GM12878 (cell line): ENCODE data around the gene RMDN3. TPM values are rescaled to one million over a fixed set of nuclear protein-coding genes. Genes with fewer than 3 reads are reported as not detected.

Source experiments
- ATAC-seq: fragments of 200-7000 bp; cut with Tn5 transposase; 3 replicates; pipeline ENCODE4 v1.9.1; 2020; ENCODE audit warnings: mild to moderate bottlenecking, moderate library complexity
- BruUV-seq: library from RNA; stranded (reverse); fragments of 400-500 nt; replicated peaks from 2 replicates; lab custom pipeline; 2021; lab: Mats Ljungman, UMichigan
- CTCF ChIA-PET: fragments of 300-600 bp; sonication (Branson Sonifier 250); formaldehyde crosslinking; extraction: SDS; loops from one replicate; lab custom pipeline; 2021; ENCODE audit warnings: inconsistent platforms; lab: Yijun Ruan, JAX
- POLR2A ChIA-PET: fragments of 350-600 bp; formaldehyde crosslinking; extraction: SDS; loops from one replicate; lab custom pipeline; 2021; ENCODE audit warnings: inconsistent platforms; lab: Charles Lee
- RAD21 ChIA-PET: fragments of 300-600 bp; sonication (Branson Sonifier 250); formaldehyde crosslinking; loops from one replicate; lab custom pipeline; 2023; ENCODE audit warnings: antibody characterized with exemption; ENCODE audit not compliant: unreplicated experiment; lab: Charles Lee
- SMC1A ChIA-PET: fragments of 300-600 bp; sonication (Branson Sonifier 250); formaldehyde crosslinking; loops from one replicate; lab custom pipeline; 2023; ENCODE audit not compliant: unreplicated experiment, uncharacterized antibody; lab: Charles Lee
- DNase-seq: peaks from one replicate; pipeline ENCODE4 v3.0.0-alpha.2; 2011; ENCODE audit warnings: low read depth, low spot score
- FAIRE-seq: peaks from 3 replicates; lab custom pipeline; 2011; peaks lifted over from hg19 to GRCh38; lab: Jason Lieb, UNC
- H2AFZ ChIP-seq: 2 replicates; pipeline ENCODE4 v1.6.0; 2011; ENCODE audit warnings: low read depth, low read length, control low read depth; ENCODE audit not compliant: control insufficient read depth
- H3K27ac ChIP-seq: 2 replicates; pipeline ENCODE4 v1.5.1; 2011; ENCODE audit warnings: control low read depth; ENCODE audit not compliant: control insufficient read depth, insufficient read depth
- H3K27me3 ChIP-seq, 2 experiments: replicated peaks in 1 of 2; 2 replicates each; pipeline versions ENCODE4 v1.6.0 to v1.6.1; 2011; ENCODE audit warnings: low read length in 1 of 2; ENCODE audit not compliant: control insufficient read depth in 2 of 2, insufficient read depth in 2 of 2
- H3K36me3 ChIP-seq, 2 experiments: 2 replicates each; pipeline ENCODE4 v1.5.1; 2011; ENCODE audit warnings: low read length in 1 of 2; ENCODE audit not compliant: control insufficient read depth in 2 of 2, insufficient read depth in 2 of 2
- H3K4me1 ChIP-seq: 2 replicates; pipeline ENCODE4 v1.6.1; 2011; ENCODE audit warnings: mild to moderate bottlenecking, low read length, moderate library complexity, mixed read lengths; ENCODE audit not compliant: control insufficient read depth, insufficient read depth
- H3K4me2 ChIP-seq: 2 replicates; pipeline ENCODE4 v1.6.0; 2011; ENCODE audit warnings: control low read depth; ENCODE audit not compliant: control insufficient read depth, insufficient read depth
- H3K4me3 ChIP-seq: fragments of 200-600 bp; sonication (generic); 2 replicates; pipeline ENCODE4 v1.5.1; 2016
- H3K79me2 ChIP-seq: 2 replicates; pipeline ENCODE4 v1.6.0; 2011; ENCODE audit warnings: low read length; ENCODE audit not compliant: control insufficient read depth, insufficient read depth
- H3K9ac ChIP-seq: 2 replicates; pipeline ENCODE4 v1.8.0; 2011; ENCODE audit warnings: low read length, control low read depth, mixed read lengths; ENCODE audit not compliant: control insufficient read depth, insufficient read depth
- H3K9me3 ChIP-seq: replicated peaks from 3 replicates; pipeline ENCODE4 v1.5.1; 2011; ENCODE audit warnings: mild to moderate bottlenecking, low read length; ENCODE audit not compliant: control insufficient read depth, insufficient read depth
- H4K20me1 ChIP-seq: 2 replicates; pipeline ENCODE4 v1.6.0; 2011; ENCODE audit not compliant: control insufficient read depth, insufficient read depth
- FOS ChIP-seq: IDR thresholded peaks from 3 replicates; pipeline ENCODE4 v1.6.1; 2011; ENCODE audit warnings: borderline replicate concordance; ENCODE audit not compliant: insufficient read length; ENCODE audit errors: extremely low read depth
- HDAC6 ChIP-seq: fragments of 200-600 bp; sonication (generic); IDR thresholded peaks from one replicate; pipeline ENCODE4 v1.8.0; 2017; ENCODE audit warnings: antibody characterized with exemption; ENCODE audit not compliant: unreplicated experiment
- HDGF ChIP-seq: fragments of 450-650 bp; IDR thresholded peaks from 2 replicates; pipeline ENCODE4 v1.6.1; 2016; ENCODE audit warnings: antibody characterized with exemption
- IRF4 ChIP-seq: IDR thresholded peaks from 2 replicates; pipeline ENCODE4 v1.6.1; 2011; ENCODE audit warnings: low read depth, low read length
- MTA3 ChIP-seq: IDR thresholded peaks from 2 replicates; pipeline ENCODE4 v1.6.1; 2012; ENCODE audit warnings: low read length, inconsistent platforms, borderline replicate concordance
- NBN ChIP-seq: fragments of 450-650 bp; IDR thresholded peaks from 2 replicates; pipeline ENCODE4 v1.6.1; 2016
- NFYA ChIP-seq: IDR thresholded peaks from 2 replicates; pipeline ENCODE4 v1.6.1; 2011; ENCODE audit warnings: low read depth, mild to moderate bottlenecking, low read length, improper control_type of control experiment, borderline replicate concordance
- RELA ChIP-seq: fragments of 450-650 bp; IDR thresholded peaks from 2 replicates; pipeline ENCODE4 v1.8.0; 2014; ENCODE audit warnings: borderline replicate concordance; ENCODE audit not compliant: partially characterized antibody
- SIN3A ChIP-seq: IDR thresholded peaks from 2 replicates; pipeline ENCODE4 v1.6.1; 2012; ENCODE audit warnings: low read depth, low read length, improper control_type of control experiment
- SMAD5 ChIP-seq: IDR thresholded peaks from 2 replicates; pipeline ENCODE4 v1.6.1; 2016; ENCODE audit warnings: antibody characterized with exemption, low read depth
- YY1 ChIP-seq: IDR thresholded peaks from 2 replicates; pipeline ENCODE4 v1.6.1; 2011; ENCODE audit warnings: low read depth, mild to moderate bottlenecking, low read length
- WGBS: methylation state at CpG from one replicate; pipeline ENCODE4 v1.1.6; 2016; ENCODE audit warnings: low lambda C conversion rate; ENCODE audit not compliant: insufficient replicate concordance, insufficient coverage; ENCODE audit errors: missing lambda C conversion rate; 5-methylcytosine and 5-hydroxymethylcytosine counted together
- in situ Hi-C: fragments of 300-500 bp; cut with MboI; formaldehyde crosslinking; loops from 9 replicates; pipeline ENCODE4 v1.14.3; 2018; ENCODE audit warnings: mixed read lengths
- intact Hi-C: fragments of 100-400 bp; cut with micrococcal nuclease; formaldehyde crosslinking; loops from one replicate; pipeline ENCODE4 v1.14.2; 2022; ENCODE audit not compliant: unreplicated experiment
- polyA plus RNA-seq, 11 experiments: library from polyadenylated mRNA; depleted of rRNA in 4 of 11; unstranded in 6 of 11; stranded (reverse) in 5 of 11; fragments of >200 nt; fragmentation: Nextera tagmentation in 4 of 11; fragmentation: Illumina TruSeq in 1 of 11; extraction: Ambion mirVana in 4 of 11; extraction: Trizol in 1 of 11; gene quantifications; 1 replicate in 1 of 11; 2 replicates in 10 of 11; pipeline versions ENCODE4 v1.2.1 to v1.2.3, GENCODE V29; 2011 to 2016; ENCODE audit warnings: inconsistent platforms in 2 of 11, missing spikeins in 2 of 11, low read depth in 1 of 11
- total RNA-seq, 4 experiments: library from RNA; depleted of rRNA in 3 of 4; stranded (reverse); fragments of >200 nt in 3 of 4; fragmentation: Illumina TruSeq in 1 of 4; extraction: Trizol in 1 of 4; gene quantifications; 2 replicates each; pipeline versions ENCODE4 v1.2.1 to v1.2.3, GENCODE V29; 2013 to 2021
- TF ChIP-seq, protein P1 (sequence below): fragments of 450-650 bp; formaldehyde crosslinking; IDR thresholded peaks from 2 replicates; pipeline ENCODE4 v1.5.0; 2022; ENCODE audit warnings: mild to moderate bottlenecking, missing genetic modification characterization
- TF ChIP-seq, protein P2 (sequence below): IDR thresholded peaks from 2 replicates; pipeline ENCODE4 v1.6.1; 2011; ENCODE audit warnings: borderline replicate concordance, low read depth, mild to moderate bottlenecking, moderate library complexity, mixed read lengths, low read length; ENCODE audit not compliant: insufficient read depth; ENCODE audit errors: extremely low read length
- TF ChIP-seq, protein P3 (sequence below): fragments of 450-650 bp; IDR thresholded peaks from 2 replicates; pipeline ENCODE4 v1.6.1; 2017; ENCODE audit warnings: low read depth, mild to moderate bottlenecking, moderate library complexity
- TF ChIP-seq, protein P4 (sequence below): IDR thresholded peaks from 2 replicates; pipeline ENCODE4 v1.6.1; 2012; ENCODE audit warnings: low read depth, low read length, improper control_type of control experiment

Gene RMDN3
- total and polyA plus RNA-seq, 10 of the 15 experiments (the other 5 are each of a cell fraction or from before 2014, with no cell fraction given) = 5.7 to 44.4 (median 20.3) TPM

DNA sequence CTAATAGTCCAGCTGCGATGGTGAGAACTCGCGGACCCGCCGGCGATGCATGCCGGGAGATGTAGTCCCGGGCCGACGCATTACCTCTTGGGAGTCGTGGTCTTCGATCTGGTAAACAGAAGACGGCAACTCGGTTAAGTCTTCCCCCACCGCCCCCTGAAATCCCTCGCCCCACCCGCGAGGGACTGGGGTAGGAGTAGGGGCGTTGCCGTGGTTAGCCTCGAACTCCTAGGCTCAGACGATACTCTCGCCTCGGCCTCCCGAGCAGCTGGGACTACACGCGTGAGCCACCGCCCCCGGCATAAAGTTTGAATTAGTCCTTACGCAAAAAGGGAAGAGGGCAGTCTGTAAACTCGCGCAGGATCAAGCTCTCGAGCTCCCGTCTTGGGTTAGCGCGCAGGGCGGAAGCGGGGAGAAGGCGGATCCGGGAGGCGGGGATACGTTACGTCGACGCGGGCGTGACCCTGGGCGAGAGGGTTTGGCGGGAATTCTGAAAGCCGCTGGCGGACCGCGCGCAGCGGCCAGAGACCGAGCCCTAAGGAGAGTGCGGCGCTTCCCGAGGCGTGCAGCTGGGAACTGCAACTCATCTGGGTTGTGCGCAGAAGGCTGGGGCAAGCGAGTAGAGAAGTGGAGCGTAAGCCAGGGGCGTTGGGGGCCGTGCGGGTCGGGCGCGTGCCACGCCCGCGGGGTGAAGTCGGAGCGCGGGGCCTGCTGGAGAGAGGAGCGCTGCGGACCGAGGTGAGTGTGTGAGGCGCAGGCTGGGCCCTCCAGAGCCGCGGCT lies 60.2 kb downstream of the RMDN3 start, which contains the start of gene RAD51:
Gene RAD51, plus strand, starts transcription at position 487 of the 781 bp plus-strand sequence. CDS start 3,585 bp downstream, outside the sequence.
- ATAC-seq (peak; percentile 95), DNase-seq (peak; percentile 84), FAIRE-seq (peak; percentile 47)
- CTCF ChIA-PET = interaction anchor here (0.7 to 3.1 kb wide), 21 partner anchors 8 to 200 kb away, joined by 3 to 20 read pairs (median 4); partner anchors contain the start of genes C15orf62 and VPS18
- under 1% methylated on average over 81 of the region's 81 CpGs for WGBS
- in situ Hi-C loops = loop anchor here (5.0 kb wide), 1 partner anchor 57 kb away; no protein-coding TSS in a partner anchor
- Histone ChIP-seq H3K27me3 (no peaks in the 10 kb centered on the region), H3K27ac (peak within 1 kb of the TSS; percentile 86), H3K9me3 (no peaks in the 10 kb centered on the region), H4K20me1 (no peaks in the 10 kb centered on the region), H2AFZ (peak within 1 kb of the TSS; percentile 88), H3K9ac (peak within 1 kb of the TSS; percentile 85), H3K36me3 (peaks cover 0 to 5% of the 10 kb centered on the region in 2 experiments; a peak in 3 of 4 replicates), H3K4me2 (peak within 1 kb of the TSS; percentile 65), H3K4me1 (peaks cover 2% of the 10 kb centered on the region), H3K4me3 (peak within 1 kb of the TSS; percentile 96), H3K79me2 (peaks cover 26% of the 10 kb centered on the region)
- intact Hi-C loops = loop anchor here (1.0 to 5.0 kb wide), 3 partner anchors 60 to 197 kb away; partner anchors contain the start of genes KNL1, RMDN3 and VPS18
- no TSS peak for BruUV-seq
- RAD21 ChIA-PET = interaction anchor here (0.6 to 2.0 kb wide), 17 partner anchors 8 to 254 kb away, joined by 3 to 11 read pairs (median 6); partner anchors contain the start of genes BAHD1, CCDC32 and RPUSD2
- SMC1A ChIA-PET = interaction anchor here (0.5 to 2.5 kb wide), 29 partner anchors 8 to 297 kb away, joined by 3 to 14 read pairs (median 4); partner anchors contain the start of genes C15orf62, DNAJC17, GCHFR and VPS18
- POLR2A ChIA-PET = interaction anchor here (0.6 to 2.2 kb wide), 20 partner anchors 15 to 354 kb away, joined by 3 to 14 read pairs (median 4); partner anchors contain the start of genes C15orf62, CCDC32, DNAJC17 and RPUSD2
- TF ChIP-seq HDGF = no peak
- TF ChIP-seq, protein P1, sequence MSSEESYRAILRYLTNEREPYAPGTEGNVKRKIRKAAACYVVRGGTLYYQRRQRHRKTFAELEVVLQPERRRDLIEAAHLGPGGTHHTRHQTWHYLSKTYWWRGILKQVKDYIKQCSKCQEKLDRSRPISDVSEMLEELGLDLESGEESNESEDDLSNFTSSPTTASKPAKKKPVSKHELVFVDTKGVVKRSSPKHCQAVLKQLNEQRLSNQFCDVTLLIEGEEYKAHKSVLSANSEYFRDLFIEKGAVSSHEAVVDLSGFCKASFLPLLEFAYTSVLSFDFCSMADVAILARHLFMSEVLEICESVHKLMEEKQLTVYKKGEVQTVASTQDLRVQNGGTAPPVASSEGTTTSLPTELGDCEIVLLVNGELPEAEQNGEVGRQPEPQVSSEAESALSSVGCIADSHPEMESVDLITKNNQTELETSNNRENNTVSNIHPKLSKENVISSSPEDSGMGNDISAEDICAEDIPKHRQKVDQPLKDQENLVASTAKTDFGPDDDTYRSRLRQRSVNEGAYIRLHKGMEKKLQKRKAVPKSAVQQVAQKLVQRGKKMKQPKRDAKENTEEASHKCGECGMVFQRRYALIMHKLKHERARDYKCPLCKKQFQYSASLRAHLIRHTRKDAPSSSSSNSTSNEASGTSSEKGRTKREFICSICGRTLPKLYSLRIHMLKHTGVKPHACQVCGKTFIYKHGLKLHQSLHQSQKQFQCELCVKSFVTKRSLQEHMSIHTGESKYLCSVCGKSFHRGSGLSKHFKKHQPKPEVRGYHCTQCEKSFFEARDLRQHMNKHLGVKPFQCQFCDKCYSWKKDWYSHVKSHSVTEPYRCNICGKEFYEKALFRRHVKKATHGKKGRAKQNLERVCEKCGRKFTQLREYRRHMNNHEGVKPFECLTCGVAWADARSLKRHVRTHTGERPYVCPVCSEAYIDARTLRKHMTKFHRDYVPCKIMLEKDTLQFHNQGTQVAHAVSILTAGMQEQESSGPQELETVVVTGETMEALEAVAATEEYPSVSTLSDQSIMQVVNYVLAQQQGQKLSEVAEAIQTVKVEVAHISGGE (CRISPR knock-in tag) = no peak
- TF ChIP-seq SMAD5 = no peak
- 0 out of 2 replicates have a peak, but pooled peaks have one; percentile 7 for TF ChIP-seq IRF4
- TF ChIP-seq HDAC6 = no peak
- TF ChIP-seq NFYA = no peak
- TF ChIP-seq MTA3 = no peak
- TF ChIP-seq, protein P2, sequence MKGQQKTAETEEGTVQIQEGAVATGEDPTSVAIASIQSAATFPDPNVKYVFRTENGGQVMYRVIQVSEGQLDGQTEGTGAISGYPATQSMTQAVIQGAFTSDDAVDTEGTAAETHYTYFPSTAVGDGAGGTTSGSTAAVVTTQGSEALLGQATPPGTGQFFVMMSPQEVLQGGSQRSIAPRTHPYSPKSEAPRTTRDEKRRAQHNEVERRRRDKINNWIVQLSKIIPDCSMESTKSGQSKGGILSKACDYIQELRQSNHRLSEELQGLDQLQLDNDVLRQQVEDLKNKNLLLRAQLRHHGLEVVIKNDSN = peak; percentile 24
- TF ChIP-seq, protein P3, sequence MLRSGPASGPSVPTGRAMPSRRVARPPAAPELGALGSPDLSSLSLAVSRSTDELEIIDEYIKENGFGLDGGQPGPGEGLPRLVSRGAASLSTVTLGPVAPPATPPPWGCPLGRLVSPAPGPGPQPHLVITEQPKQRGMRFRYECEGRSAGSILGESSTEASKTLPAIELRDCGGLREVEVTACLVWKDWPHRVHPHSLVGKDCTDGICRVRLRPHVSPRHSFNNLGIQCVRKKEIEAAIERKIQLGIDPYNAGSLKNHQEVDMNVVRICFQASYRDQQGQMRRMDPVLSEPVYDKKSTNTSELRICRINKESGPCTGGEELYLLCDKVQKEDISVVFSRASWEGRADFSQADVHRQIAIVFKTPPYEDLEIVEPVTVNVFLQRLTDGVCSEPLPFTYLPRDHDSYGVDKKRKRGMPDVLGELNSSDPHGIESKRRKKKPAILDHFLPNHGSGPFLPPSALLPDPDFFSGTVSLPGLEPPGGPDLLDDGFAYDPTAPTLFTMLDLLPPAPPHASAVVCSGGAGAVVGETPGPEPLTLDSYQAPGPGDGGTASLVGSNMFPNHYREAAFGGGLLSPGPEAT = peak; percentile 36; the same call in 1 of the 2 replicates
- TF ChIP-seq, protein P4, sequence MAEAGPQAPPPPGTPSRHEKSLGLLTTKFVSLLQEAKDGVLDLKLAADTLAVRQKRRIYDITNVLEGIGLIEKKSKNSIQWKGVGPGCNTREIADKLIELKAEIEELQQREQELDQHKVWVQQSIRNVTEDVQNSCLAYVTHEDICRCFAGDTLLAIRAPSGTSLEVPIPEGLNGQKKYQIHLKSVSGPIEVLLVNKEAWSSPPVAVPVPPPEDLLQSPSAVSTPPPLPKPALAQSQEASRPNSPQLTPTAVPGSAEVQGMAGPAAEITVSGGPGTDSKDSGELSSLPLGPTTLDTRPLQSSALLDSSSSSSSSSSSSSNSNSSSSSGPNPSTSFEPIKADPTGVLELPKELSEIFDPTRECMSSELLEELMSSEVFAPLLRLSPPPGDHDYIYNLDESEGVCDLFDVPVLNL = peak; percentile 94
- no peak for TF ChIP-seq FOS
- peak; percentile 79; the same call in 1 of the 2 replicates for TF ChIP-seq NBN
- no peak; the same call in none of the 2 replicates for TF ChIP-seq YY1
- peak; percentile 99 for TF ChIP-seq SIN3A
- no peak for TF ChIP-seq RELA
